GM12878 (cell line): ENCODE results near the gene SELENOS. TPM values are rescaled to one million over a fixed set of nuclear protein-coding genes. Genes with fewer than 3 reads are reported as not detected.
A peak's percentile ranks its signal among the peaks of the same experiment; 100 is the strongest.

Experiments used
- ATF7 ChIP-seq: fragments of 450-650 bp; IDR thresholded peaks from 2 replicates; pipeline ENCODE4 v1.6.1; 2016; ENCODE audit warnings: low read depth, mild to moderate bottlenecking
- BACH1 ChIP-seq: fragments of 450-650 bp; IDR thresholded peaks from 2 replicates; pipeline ENCODE4 v1.6.1; 2017; ENCODE audit warnings: mild to moderate bottlenecking, borderline replicate concordance
- BCL11A ChIP-seq: IDR thresholded peaks from 2 replicates; pipeline ENCODE4 v1.6.1; 2011; ENCODE audit warnings: low read depth, low read length
- CREB1 ChIP-seq: IDR thresholded peaks from 2 replicates; pipeline ENCODE4 v1.6.1; 2012; ENCODE audit warnings: low read depth, mild to moderate bottlenecking, inconsistent platforms
- GATAD2B ChIP-seq: fragments of 450-650 bp; conservative IDR thresholded peaks from 2 replicates; pipeline ENCODE4 v1.6.1; 2017; ENCODE audit warnings: low read depth, mild to moderate bottlenecking, moderate library complexity
- IKZF1 ChIP-seq: fragments of 450-650 bp; conservative IDR thresholded peaks from 2 replicates; pipeline ENCODE4 v1.6.1; 2017; ENCODE audit warnings: antibody characterized with exemption, mild to moderate bottlenecking
- PAX8 ChIP-seq: fragments of 450-650 bp; IDR thresholded peaks from 2 replicates; pipeline ENCODE4 v1.6.1; 2017; ENCODE audit warnings: mild to moderate bottlenecking, moderate library complexity
- POLR2AphosphoS5 ChIP-seq: IDR thresholded peaks from 2 replicates; pipeline ENCODE4 v1.6.1; 2011; ENCODE audit warnings: mild to moderate bottlenecking, low read length, inconsistent platforms
- RUNX3 ChIP-seq: IDR thresholded peaks from 2 replicates; pipeline ENCODE4 v1.6.1; 2012; ENCODE audit warnings: low read length, inconsistent platforms
- SMC3 ChIP-seq: IDR thresholded peaks from 2 replicates; pipeline ENCODE4 v1.6.1; 2011; ENCODE audit warnings: low read length, improper control_type of control experiment, borderline replicate concordance
- SP1 ChIP-seq: IDR thresholded peaks from one replicate; pipeline ENCODE4 v1.6.1; 2011; ENCODE audit warnings: low read depth, low read length
- ZNF207 ChIP-seq: fragments of 450-650 bp; IDR thresholded peaks from 2 replicates; pipeline ENCODE4 v1.6.1; 2014; ENCODE audit warnings: antibody characterized with exemption, mild to moderate bottlenecking, borderline replicate concordance
- polyA plus RNA-seq, 11 experiments: library from polyadenylated mRNA; depleted of rRNA in 4 of 11; unstranded in 6 of 11; stranded (reverse) in 5 of 11; fragments of >200 nt; fragmentation: Nextera tagmentation in 4 of 11; fragmentation: Illumina TruSeq in 1 of 11; extraction: Ambion mirVana in 4 of 11; extraction: Trizol in 1 of 11; gene quantifications; 1 replicate in 1 of 11; 2 replicates in 10 of 11; pipeline versions ENCODE4 v1.2.1 to v1.2.3, GENCODE V29; 2011 to 2016; ENCODE audit warnings: inconsistent platforms in 2 of 11, missing spikeins in 2 of 11, low read depth in 1 of 11
- total RNA-seq, 4 experiments: library from RNA; depleted of rRNA in 3 of 4; stranded (reverse); fragments of >200 nt in 3 of 4; fragmentation: Illumina TruSeq in 1 of 4; extraction: Trizol in 1 of 4; gene quantifications; 2 replicates each; pipeline versions ENCODE4 v1.2.1 to v1.2.3, GENCODE V29; 2013 to 2021
- TF ChIP-seq, protein P1 (sequence below): IDR thresholded peaks from 2 replicates; pipeline ENCODE4 v1.6.1; 2011; ENCODE audit warnings: mild to moderate bottlenecking, low read depth, low read length, moderate library complexity; ENCODE audit not compliant: insufficient replicate concordance
- TF ChIP-seq, protein P2 (sequence below): IDR thresholded peaks from 2 replicates; pipeline ENCODE4 v1.6.1; 2012; ENCODE audit warnings: improper control_type of control experiment, low read depth, low read length; ENCODE audit not compliant: insufficient replicate concordance
- TF ChIP-seq, protein P3 (sequence below): fragments of 150-350 bp; IDR thresholded peaks from 2 replicates; pipeline ENCODE4 v1.6.1; 2016; ENCODE audit warnings: low read depth, low read length
- TF ChIP-seq, protein P4 (sequence below): IDR thresholded peaks from 2 replicates; pipeline ENCODE4 v1.6.1; 2012; ENCODE audit warnings: mild to moderate bottlenecking, low read depth, low read length

Gene SELENOS
- total and polyA plus RNA-seq, 10 of the 15 experiments (the other 5 are each of a cell fraction or from before 2014, with no cell fraction given): 25.8 to 90.1 (median 37.3) TPM

DNA sequence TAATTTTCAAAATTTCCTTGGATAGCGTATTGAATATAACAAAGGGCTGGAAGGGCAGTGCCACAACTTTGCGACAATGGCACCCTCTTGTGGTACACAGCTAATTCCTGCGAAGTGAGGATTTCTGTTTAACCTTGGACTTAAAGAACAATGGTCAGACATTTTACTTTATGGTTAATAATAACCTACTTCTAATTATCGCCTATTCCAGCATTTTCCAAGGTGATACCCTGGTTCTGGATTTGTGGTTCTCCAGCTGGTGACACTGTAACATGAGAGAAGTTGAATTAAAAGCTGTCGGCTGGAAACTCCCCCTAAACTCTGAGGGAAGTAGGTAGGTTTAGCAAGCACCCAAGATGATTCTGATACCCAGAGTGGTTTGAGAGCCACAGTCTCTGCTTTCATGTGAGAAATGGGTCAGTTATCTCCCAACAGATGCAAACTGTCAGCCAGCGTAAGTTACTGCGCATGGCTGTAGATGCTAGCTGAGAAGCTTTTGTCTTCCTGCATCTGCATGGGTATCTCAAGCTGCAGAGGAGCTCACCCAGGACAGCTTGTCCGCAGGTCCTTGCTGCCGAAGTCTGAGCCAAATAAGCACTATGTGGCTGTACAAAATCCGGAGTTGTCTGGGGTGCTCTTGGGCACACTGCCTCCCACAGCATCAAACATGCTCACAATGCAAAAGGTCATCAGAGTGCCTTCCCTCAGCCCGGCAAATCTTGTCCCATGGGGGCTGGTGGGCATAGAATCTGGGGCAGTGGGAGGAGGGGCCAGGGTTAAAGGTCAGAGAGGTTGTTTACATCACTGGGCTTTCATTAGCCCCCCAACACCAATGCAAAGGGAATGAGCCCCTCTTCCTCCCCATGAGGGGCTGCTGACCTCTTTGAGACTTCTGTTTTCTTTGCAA, 18.8 kb downstream of the SELENOS start (continued):
- TF ChIP-seq SMC3 (peak; percentile 98), PAX8 (no peak), SP1 (no peak), IKZF1 (peak; percentile 70), ATF7 (no peak), ZNF207 (no peak), GATAD2B (no peak), POLR2AphosphoS5 (no peak), BCL11A (no peak), BACH1 (no peak), CREB1 (no peak), RUNX3 (peak; percentile 26; the same call in 1 of the 2 replicates)
- TF ChIP-seq, protein P1, sequence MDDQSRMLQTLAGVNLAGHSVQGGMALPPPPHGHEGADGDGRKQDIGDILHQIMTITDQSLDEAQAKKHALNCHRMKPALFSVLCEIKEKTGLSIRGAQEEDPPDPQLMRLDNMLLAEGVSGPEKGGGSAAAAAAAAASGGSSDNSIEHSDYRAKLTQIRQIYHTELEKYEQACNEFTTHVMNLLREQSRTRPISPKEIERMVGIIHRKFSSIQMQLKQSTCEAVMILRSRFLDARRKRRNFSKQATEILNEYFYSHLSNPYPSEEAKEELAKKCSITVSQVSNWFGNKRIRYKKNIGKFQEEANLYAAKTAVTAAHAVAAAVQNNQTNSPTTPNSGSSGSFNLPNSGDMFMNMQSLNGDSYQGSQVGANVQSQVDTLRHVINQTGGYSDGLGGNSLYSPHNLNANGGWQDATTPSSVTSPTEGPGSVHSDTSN: no peak
- TF ChIP-seq, protein P2, sequence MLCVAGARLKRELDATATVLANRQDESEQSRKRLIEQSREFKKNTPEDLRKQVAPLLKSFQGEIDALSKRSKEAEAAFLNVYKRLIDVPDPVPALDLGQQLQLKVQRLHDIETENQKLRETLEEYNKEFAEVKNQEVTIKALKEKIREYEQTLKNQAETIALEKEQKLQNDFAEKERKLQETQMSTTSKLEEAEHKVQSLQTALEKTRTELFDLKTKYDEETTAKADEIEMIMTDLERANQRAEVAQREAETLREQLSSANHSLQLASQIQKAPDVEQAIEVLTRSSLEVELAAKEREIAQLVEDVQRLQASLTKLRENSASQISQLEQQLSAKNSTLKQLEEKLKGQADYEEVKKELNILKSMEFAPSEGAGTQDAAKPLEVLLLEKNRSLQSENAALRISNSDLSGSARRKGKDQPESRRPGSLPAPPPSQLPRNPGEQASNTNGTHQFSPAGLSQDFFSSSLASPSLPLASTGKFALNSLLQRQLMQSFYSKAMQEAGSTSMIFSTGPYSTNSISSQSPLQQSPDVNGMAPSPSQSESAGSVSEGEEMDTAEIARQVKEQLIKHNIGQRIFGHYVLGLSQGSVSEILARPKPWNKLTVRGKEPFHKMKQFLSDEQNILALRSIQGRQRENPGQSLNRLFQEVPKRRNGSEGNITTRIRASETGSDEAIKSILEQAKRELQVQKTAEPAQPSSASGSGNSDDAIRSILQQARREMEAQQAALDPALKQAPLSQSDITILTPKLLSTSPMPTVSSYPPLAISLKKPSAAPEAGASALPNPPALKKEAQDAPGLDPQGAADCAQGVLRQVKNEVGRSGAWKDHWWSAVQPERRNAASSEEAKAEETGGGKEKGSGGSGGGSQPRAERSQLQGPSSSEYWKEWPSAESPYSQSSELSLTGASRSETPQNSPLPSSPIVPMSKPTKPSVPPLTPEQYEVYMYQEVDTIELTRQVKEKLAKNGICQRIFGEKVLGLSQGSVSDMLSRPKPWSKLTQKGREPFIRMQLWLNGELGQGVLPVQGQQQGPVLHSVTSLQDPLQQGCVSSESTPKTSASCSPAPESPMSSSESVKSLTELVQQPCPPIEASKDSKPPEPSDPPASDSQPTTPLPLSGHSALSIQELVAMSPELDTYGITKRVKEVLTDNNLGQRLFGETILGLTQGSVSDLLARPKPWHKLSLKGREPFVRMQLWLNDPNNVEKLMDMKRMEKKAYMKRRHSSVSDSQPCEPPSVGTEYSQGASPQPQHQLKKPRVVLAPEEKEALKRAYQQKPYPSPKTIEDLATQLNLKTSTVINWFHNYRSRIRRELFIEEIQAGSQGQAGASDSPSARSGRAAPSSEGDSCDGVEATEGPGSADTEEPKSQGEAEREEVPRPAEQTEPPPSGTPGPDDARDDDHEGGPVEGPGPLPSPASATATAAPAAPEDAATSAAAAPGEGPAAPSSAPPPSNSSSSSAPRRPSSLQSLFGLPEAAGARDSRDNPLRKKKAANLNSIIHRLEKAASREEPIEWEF: no peak
- TF ChIP-seq, protein P3, sequence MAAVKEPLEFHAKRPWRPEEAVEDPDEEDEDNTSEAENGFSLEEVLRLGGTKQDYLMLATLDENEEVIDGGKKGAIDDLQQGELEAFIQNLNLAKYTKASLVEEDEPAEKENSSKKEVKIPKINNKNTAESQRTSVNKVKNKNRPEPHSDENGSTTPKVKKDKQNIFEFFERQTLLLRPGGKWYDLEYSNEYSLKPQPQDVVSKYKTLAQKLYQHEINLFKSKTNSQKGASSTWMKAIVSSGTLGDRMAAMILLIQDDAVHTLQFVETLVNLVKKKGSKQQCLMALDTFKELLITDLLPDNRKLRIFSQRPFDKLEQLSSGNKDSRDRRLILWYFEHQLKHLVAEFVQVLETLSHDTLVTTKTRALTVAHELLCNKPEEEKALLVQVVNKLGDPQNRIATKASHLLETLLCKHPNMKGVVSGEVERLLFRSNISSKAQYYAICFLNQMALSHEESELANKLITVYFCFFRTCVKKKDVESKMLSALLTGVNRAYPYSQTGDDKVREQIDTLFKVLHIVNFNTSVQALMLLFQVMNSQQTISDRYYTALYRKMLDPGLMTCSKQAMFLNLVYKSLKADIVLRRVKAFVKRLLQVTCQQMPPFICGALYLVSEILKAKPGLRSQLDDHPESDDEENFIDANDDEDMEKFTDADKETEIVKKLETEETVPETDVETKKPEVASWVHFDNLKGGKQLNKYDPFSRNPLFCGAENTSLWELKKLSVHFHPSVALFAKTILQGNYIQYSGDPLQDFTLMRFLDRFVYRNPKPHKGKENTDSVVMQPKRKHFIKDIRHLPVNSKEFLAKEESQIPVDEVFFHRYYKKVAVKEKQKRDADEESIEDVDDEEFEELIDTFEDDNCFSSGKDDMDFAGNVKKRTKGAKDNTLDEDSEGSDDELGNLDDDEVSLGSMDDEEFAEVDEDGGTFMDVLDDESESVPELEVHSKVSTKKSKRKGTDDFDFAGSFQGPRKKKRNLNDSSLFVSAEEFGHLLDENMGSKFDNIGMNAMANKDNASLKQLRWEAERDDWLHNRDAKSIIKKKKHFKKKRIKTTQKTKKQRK: no peak
- TF ChIP-seq, protein P4, sequence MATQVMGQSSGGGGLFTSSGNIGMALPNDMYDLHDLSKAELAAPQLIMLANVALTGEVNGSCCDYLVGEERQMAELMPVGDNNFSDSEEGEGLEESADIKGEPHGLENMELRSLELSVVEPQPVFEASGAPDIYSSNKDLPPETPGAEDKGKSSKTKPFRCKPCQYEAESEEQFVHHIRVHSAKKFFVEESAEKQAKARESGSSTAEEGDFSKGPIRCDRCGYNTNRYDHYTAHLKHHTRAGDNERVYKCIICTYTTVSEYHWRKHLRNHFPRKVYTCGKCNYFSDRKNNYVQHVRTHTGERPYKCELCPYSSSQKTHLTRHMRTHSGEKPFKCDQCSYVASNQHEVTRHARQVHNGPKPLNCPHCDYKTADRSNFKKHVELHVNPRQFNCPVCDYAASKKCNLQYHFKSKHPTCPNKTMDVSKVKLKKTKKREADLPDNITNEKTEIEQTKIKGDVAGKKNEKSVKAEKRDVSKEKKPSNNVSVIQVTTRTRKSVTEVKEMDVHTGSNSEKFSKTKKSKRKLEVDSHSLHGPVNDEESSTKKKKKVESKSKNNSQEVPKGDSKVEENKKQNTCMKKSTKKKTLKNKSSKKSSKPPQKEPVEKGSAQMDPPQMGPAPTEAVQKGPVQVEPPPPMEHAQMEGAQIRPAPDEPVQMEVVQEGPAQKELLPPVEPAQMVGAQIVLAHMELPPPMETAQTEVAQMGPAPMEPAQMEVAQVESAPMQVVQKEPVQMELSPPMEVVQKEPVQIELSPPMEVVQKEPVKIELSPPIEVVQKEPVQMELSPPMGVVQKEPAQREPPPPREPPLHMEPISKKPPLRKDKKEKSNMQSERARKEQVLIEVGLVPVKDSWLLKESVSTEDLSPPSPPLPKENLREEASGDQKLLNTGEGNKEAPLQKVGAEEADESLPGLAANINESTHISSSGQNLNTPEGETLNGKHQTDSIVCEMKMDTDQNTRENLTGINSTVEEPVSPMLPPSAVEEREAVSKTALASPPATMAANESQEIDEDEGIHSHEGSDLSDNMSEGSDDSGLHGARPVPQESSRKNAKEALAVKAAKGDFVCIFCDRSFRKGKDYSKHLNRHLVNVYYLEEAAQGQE: no peak
